CMK (cell line): Measurements from ENCODE around the gene SLC12A6.

Experiments
- DNase-seq: peaks from one replicate; pipeline ENCODE4 v3.0.0-alpha.2; 2010; ENCODE audit warnings: low read depth

Gene SLC12A6

DNA sequence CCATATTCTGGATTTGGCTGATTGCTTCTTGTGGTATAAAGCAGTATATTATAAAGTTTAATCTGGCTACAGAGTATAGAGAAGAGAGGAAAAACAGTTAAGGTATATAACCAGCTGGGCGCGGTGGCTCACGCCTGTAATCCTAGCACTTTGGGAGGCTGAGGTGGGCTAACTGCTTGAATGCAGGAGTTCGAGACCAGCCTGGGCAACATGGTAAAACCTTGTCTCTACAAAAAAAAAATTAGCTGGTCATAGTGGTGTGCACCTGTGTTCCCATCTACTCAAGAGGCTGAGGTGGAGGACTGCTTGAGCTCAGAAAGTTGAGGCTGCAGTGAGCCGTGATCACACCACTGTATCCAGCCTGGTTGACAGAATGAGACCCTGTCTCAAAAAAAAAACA is 7.3 kb downstream of the SLC12A6 start:
- no peak for DNase-seq

DNA sequence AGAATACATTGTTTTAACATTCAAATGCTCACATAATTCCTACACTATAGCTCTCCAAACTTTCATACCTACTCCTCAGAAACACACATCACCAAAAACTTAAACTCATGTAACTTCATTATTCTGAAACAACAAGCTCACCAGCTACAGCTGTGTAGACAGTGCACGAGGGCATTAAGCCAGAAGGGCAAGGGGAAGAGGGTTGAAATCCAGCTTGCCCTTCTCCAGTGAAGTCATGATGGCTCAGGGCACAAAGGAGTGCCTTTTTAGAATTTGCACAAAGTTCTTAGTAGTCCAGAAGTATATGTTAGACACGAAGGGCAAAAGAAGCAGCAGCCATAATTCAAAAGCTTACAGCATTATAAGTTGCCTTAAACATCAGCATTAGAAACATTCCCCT is 8.6 kb downstream of the SLC12A6 start:
- DNase-seq: no peak

DNA sequence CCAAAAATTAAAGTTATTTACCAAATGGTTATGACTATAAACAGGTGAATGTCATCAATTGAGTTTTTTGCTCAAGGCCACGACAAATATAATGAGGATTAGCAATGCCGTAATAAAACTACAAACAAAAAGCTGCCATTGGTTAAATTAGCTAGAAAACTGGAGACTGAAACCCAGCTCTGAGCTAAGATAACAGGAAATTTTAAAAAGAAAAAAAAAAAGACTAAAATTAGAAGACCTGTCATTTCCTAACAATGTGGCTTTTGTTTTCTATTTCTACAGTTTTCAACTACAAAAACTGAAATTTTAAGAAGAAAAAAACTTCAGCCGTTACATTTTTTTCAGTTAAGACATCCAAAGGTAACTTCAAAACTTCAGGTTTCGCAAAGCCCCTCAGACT is 9.7 kb downstream of the SLC12A6 start:
- no peak for DNase-seq

DNA sequence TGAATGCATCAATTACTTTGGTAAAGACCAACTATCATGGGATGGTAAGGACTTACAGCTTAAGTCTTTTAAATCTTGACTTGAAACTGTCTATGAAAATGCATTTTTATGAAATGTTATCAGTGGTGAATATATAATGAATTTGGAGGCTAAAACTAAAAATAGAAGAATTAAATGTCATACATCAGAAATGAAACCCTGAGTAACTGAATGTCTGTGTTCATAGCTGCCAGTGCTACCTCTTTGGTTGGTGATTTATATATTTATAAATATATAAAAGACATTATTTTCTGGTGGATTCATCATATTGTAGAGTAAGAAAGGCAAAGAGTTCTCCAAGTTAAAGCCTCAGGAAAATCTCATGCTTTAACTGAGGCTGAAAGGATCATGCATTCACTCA is 12.2 kb downstream of the SLC12A6 start:
- no peak for DNase-seq

DNA sequence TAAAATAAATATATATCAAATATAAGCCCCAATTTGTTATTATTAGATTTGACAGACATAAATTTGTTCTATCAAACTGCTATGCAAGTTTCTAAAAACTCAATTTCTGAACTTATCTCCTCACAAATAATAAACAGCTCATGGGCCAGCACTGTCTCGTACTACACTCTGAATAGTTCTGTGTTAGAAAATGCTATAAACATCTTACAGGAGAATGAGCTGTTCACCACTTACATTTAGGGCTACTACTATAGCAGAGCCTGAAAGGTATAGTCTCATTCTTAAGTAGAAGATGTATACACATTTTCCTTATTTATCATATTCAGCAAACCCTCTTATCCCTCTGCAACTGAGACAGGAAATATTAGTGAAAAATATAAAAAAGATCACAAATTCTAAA is 12.6 kb downstream of the SLC12A6 start:
- no peak for DNase-seq

DNA sequence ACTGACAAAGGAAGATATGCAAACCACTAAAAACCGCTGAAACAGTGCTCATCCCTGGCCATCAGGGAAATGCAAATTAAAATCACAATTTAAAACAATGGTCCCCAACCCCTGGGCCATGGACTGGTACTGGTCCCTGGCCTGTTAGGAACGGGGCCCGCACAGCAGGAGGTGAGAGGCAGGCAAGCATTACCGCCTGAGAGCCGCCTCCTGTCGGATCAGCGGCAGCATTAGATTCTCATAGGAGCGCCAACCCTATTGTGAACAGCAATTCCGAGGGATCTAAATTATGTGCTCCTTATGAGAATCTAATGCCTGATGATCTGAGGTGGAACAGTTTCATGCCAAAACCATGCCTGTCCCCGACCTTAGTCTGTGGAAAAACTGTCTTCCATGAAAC is 14.4 kb downstream of the SLC12A6 start:
- DNase-seq: no peak

DNA sequence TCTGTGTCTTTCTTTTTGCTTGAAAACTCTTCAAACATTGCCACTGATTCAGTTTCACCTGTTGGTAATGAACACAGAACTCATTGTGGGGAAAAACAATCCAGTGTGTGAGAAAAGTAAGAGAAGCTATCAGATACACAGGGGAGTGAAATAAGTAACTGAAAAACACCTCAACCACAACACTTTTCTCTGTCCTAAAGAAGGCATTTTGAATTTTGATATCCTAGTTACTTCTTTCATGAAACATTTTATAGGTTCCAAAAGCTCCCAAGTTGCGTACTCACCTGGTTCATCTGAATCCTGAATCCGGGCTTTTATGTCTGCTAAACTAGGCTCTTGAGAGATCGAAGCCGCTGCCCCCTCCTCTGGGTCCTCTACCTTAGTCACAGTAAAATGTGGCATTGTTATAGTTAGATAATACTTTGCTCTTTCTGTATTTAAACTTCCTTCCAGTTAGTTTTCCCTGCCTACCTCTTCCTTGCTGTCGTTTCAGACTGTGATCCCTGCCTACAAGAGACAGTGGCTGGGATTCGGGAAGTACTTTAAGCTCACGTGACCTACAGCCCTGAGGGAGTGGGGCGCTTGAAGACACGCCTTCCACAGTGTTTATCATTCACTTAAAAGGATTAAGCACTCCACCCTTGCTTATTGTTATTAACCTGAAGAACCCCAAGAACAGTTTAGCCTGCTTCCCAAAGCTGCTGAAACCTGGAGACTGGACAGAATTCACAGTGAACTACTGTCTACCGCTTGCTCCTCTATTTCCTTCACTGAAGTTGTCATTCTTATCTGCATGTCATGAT is 19.1 kb downstream of the SLC12A6 start:
- no peak for DNase-seq

DNA sequence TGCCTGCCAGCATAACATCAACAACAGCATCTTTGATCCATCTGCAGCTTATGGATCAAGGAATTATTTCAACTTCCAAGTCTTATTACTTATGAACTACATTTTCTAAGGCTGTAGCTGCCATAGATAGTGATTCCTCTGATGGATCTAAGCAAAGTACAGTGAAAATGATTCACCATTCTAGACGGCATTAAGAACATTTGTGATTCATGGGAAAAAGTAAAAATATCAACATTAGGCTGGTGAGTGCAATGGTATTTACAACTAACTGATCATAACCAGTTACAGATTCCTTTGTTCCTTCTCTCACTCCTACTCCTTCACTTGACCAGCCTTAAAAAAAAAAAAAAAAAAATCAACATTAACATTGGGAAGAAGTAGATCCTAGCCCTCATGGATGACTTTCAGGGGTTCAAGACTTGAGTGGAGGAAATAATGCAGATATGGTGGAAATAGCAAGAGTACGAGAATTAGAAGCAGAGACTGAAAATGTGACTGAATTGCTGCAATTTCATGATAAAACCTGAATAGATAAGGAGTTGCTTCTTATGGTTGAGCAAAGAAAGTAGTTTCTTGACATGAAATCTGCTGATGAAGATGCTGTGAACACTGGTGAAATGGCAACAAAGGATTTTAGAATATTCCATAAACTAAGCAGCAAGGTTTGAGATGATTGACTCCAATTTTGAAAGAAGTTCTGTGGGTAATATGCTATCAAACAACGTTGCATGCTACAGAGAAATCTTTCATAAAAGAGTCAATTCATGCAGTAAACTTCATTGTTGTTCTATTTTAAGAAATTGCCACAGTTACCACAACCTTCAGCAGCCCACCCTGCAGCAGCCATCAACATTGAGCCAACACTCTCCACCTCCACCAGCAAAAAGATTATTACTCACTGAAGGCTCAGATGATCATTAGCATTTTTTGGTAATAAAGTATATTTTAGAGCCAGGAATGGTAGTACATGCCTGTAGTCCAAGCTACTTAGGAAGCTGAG is 22.8 kb downstream of the SLC12A6 start:
- DNase-seq: no peak

DNA sequence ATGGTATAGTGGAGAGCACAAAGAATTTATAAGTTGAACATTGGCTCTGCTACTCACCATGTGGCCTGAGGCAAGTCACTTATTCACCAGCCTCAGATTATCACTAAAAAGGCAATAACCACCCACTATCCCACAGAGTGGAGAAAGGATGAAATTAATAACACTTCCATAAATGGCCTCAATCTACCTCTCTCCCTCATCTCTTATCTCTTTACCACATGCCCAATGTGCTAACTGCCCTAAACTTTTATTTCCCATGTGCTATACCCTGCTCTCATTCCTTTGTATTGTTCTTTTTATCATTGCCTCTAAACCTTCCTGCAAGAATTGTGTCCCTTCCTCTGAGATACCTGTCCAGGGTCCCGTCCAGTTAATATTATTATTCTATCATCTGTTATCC is 26.0 kb downstream of the SLC12A6 start:
- DNase-seq: no peak

DNA sequence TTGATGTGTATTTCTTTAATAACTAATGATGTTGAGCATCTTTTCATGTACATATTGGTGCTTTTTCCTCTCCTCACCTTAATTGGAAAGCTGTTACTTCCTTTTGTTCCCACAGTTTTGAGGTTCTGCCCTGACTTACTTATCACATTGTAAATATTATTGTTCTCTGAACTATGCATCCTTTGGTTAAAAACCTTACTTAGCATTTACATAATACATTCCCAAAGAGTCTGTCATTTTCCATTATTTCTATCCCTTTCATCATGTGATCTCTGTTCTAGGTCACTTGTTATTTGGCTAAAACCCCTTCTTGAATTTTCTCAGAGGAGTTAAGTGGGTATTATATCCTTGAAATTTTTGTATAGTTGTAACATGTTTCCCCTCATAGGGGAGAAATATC is 33.0 kb downstream of the SLC12A6 start:
- DNase-seq: no peak

DNA sequence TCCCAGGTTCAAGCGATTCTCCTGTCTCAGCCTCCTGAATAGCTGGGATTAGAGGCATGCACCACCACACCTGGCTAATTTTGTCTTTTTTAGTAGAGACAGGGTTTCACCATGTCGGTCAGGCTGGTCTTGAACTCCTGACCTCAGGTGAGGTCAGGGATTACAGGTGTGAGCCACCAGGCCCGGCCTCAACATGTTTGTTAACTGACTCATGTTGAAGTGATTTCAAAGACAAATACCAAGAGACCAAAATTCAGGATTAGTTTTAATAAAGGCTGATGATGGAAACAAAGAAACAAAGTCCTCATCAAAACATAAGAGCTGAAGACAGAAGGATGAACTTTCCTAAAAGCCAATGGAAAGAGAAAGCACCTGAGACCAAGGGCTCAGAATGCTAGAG is 36.5 kb downstream of the SLC12A6 start:
- no peak for DNase-seq

DNA sequence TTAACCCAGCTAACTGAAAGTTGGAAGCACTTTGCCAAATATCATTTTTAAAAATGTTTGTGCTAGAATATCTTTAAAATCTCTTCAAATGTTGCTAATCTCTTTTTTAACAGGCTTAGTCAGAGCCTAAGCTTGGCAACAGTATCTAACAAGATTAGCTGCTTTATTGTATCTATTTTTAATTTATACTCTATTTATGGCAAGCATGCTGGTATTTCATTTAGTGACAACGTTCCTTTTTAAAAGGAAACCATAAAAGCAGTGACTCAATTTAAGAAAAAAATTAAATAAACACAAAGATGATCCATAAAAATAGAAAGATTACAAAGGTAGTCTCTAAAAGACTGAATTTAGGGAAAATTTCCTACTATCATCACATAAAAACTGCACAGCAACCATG is 40.5 kb downstream of the SLC12A6 start:
- DNase-seq: no peak

DNA sequence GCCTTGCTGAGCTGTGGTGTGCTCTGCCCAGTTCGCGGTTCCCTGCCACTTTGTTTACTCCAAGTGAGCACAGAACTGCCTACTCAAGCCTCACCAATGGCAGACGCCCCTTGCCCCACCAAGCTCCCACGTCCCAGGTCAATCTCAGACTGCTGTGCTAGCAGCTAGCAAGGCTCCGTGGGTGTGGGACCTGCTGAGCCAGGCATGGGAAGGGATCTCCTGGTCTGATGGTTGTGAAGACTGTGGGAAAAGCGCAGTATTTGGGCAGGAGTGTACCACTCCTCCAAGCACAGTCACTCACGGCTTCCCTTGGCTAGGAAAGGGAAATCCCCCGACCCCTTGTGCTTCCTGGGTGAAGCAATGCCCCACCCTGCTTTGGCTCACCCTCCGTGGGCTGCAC is 45.0 kb downstream of the SLC12A6 start:
- DNase-seq: no peak

DNA sequence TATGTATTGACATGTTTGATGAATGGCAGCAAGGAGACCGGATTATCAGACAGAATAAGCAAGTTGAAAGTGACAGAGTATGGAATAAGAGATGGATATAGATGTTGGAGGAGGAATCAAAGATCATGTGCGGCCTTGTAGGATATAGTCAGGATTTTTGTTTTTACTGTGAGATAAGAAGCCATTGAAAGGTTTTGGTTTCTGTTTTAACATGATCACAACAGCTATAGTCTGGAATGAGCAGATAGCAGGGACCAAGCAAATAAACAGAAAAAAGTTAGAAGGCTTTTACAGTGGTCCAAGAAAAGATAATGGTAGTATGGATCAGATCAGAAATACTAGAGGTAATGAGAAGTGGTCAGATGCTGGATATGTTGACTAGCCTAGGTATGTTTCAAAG is 52.6 kb downstream of the SLC12A6 start:
- no peak for DNase-seq

DNA sequence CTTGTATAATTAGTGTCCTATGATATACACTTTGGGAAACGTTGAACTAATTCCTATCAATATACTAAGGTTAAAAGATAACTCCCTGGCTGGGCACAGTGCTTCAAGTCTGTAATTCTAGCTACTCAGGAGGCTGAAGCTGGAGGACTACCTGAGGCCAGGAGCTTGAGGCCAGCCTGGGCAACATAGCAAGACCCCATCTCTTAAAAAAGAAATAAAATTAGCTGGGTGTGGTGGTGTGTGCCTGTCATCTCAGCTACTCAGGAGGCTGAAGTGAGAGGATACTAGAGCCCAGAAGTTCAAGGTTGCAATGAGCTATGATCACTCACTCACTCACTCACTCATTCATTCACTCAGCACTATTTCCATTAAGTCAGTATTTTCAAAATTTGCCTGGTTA is 55.2 kb downstream of the SLC12A6 start:
- no peak for DNase-seq

DNA sequence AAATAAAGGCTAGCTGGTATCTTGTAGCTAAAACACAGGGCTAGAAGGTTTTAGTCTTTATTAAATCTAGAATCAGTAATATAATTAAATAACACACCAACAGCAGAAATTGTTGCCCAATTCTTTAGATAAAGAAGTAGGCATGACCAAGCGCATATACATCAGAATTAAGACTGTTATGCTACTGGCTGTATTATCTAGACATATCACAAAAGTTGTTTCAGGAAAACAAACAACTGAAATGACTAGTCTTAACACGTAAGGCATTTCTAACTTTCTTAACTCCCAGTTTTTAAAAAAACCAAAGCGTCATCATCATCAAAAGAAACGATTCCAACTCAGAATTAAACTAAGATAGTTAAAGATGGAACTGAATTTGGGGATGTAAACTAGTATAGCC is 57.4 kb downstream of the SLC12A6 start:
- no peak for DNase-seq

DNA sequence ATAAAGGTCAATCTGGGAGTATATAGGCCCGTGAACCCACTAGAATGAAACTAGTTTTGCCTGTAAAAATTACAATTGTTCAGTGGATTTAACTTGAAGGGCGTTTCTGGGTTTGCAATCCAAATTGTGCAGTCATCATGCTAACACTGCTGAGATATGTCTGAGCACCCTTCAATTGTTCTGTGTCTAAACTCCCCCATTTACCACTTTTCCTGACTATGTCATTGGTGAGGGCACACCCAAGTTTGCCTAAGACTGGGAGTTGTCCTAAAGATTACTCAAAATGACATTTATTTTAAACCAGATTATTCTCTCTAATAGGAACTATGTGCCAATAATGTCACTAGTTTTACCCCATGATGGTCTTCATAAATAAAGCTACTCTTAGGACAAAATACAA is 58.2 kb downstream of the SLC12A6 start:
- DNase-seq: no peak

DNA sequence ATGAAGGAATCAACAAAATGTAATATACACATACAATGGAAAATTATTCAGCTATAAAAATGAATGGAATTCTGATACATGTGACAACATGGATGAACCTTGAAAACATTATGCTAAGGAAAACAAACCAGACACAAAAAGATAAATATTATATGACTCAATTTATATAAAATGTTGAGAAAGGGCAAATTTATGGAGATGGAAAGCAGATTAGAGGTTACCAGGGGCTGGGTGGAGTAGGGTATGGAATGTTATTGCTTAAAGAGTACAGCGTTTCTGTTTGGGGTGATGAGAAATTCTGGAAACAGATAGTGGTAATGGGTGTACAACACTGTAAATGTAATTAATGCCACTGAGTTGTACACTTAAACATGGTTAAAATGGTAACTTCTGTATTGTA is 61.9 kb downstream of the SLC12A6 start:
- DNase-seq: no peak

DNA sequence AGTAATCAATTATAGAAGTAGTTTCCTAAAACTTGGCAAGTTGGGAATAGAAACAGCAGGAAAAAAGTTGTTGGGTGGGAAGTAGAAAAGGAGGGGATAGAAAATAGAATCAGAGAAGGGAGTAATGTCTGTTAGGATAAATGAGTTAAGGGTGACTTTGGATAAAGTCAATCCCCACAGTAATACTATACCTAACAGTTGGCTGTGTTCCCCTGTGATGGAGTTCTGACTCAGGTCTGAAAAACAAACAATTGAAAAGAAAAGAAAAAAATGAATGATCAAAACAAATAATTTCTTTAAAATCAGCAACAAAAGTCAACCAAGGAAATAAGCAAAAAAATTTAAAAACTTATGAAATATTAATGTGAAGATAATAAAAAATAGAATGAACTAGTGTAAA is 62.4 kb downstream of the SLC12A6 start:
- DNase-seq: no peak

DNA sequence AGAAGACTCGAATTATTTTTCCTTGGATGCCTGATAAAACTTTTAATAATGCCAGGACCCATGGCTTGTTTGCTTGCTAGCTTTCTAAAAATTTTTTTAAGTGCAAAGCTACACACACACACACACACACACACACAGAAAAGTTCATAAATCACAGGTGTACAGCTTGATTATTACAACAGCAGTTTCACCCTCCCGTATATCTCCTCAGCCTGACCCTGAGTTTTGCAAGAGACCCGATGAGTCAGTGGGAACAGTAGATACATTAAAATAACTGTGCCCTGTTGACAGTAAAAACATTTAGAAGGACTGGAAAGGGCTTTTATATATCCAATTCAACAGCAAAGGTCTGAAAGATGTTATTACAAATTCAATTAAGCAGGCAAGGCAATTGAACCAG is 66.1 kb downstream of the SLC12A6 start:
- no peak for DNase-seq

DNA sequence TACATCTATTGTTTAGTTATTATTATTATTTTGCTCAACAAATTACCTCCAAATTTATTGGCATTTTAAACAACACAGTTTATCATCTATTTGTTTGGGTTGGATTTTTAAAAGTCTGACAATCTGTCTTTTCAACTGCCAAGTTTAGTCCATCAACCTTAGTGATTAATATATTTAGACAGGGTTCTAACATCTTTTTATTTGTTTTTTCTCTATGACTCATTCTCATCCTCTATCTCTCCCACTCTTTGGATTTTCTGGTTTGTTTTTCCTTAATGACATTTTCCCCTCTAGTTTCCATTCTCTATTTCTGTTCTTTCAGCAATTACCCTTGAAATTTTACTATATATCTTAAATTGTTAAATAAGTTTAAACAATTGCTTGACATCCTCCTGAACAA is 70.8 kb downstream of the SLC12A6 start:
- DNase-seq: no peak

DNA sequence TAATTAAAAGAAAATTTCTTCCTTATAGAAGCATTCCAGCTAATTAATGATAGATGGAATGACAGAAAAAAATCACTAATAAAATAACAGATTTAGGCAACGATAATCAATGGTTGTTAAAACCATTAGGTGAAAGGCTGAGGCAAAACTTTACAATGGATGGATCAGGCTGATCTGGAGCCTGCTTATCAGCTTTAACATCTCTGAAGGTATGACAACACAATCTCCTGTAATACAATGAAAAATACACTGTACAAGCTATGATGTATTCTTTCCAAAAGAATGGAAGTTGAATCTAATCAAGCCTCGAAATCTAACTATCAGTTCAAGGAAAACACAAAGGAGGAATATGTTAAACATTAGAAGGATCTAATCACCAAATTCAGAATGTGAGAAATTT is 73.5 kb downstream of the SLC12A6 start:
- DNase-seq: no peak

DNA sequence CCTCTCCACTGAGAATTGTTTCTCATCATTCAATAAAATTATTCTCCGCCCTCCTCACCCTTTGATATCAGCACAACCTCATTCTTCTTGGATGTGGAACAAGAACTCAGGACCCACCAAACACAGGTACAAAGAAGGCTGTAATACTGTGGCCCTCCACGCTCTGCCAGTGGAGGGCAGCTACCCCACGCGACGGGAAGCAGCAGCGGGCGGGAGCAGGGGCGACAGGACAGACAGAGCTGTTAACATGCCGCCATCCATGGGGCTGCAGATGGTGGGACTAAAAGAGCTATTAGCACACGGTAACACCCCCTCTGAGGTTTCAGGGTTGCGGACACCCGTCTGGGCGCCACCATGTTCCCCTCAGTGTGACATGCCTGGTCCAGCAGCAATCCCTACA is 75.2 kb downstream of the SLC12A6 start:
- DNase-seq: no peak
